ENCODE results near the gene GAK. TPM values are rescaled to one million over a fixed set of nuclear protein-coding genes. Genes with fewer than 3 reads are reported as not detected.

The GAK gene
- total and polyA plus RNA-seq, 2 donors from 2014 or later = 92.0 to 124 TPM

GRCh38 chr4:898123-898522 lies 34.0 kb downstream of the GAK start:
- Histone ChIP-seq H3K9ac (ENCODE audit: low read length in 3 of 3) (no peak overlapping the region), H3K27me3 (ENCODE audit: control insufficient read depth, insufficient read depth, low read length) (no peaks in the 10 kb centered on the region), H3K4me1 (ENCODE audit: control insufficient read depth in 2 of 3, insufficient read depth in 2 of 3, low read depth in 1 of 3, low read length in 3 of 3) (no peaks in the 10 kb centered on the region), H3K36me3 (ENCODE audit: control insufficient read depth in 2 of 3, insufficient read depth in 3 of 3, low read length in 3 of 3) (peaks cover 0 to 10% (median 10%) of the 10 kb centered on the region in 3 donors), H3K9me3 (ENCODE audit: control insufficient read depth in 2 of 3, insufficient read depth in 1 of 3, low read length in 3 of 3) (no peaks in the 10 kb centered on the region), H3K4me3 (ENCODE audit: low read length in 3 of 3) (no peak overlapping the region), H3K27ac (ENCODE audit: low read depth in 2 of 2, low read length in 2 of 2) (no peak overlapping the region)
- intact Hi-C loops (cut with DNase I) = no loop called here
- DNase-seq (peak in 1 of 5 donors; percentile 57), FAIRE-seq (no peak)
- no peak for TF ChIP-seq CTCF (IDR thresholded peaks at IDR 0.05; ENCODE audit: borderline replicate concordance, extremely low read depth, insufficient read depth)

DNA sequence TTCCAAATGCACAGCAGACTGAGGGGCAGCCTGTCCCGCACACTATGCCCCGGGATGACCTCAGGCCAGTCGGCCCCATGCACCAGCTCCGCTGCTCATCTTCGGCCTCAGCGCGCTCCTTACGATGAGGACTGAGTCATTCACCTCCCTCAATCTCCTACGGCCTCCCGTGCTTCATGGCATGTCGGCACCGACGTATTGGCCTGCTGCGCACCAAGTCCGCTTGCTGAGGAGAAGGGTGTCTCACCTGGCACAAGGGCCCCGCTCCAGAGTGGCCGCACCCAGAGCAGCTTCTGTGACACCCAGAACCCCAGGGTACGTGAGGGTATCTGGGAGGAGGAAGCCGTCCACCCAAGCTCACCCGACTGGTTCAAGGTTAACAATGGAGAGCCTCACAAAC lies 35.5 kb downstream of the GAK start:
- intact Hi-C loops (cut with DNase I) = no loop called here
- H3K9me3 ChIP-seq (ENCODE audit: control insufficient read depth in 2 of 3, insufficient read depth in 1 of 3, low read length in 3 of 3) = no peaks in the 10 kb centered on the region
- no peak overlapping the region for H3K27ac ChIP-seq (ENCODE audit: low read depth in 2 of 2, low read length in 2 of 2)
- no peak for TF ChIP-seq CTCF (IDR thresholded peaks at IDR 0.05; ENCODE audit: borderline replicate concordance, extremely low read depth, insufficient read depth)
- no peak overlapping the region for H3K4me3 ChIP-seq (ENCODE audit: low read length in 3 of 3)
- FAIRE-seq (no peak), DNase-seq (peak in 1 of 5 donors; percentile 53)
- H3K4me1 ChIP-seq (ENCODE audit: control insufficient read depth in 2 of 3, insufficient read depth in 2 of 3, low read depth in 1 of 3, low read length in 3 of 3) = no peaks in the 10 kb centered on the region
- peaks cover 0 to 12% (median 10%) of the 10 kb centered on the region in 3 donors for H3K36me3 ChIP-seq (ENCODE audit: control insufficient read depth in 2 of 3, insufficient read depth in 3 of 3, low read length in 3 of 3)
- no peak overlapping the region for H3K9ac ChIP-seq (ENCODE audit: low read length in 3 of 3)
- no peaks in the 10 kb centered on the region for H3K27me3 ChIP-seq (ENCODE audit: control insufficient read depth, insufficient read depth, low read length)

DNA sequence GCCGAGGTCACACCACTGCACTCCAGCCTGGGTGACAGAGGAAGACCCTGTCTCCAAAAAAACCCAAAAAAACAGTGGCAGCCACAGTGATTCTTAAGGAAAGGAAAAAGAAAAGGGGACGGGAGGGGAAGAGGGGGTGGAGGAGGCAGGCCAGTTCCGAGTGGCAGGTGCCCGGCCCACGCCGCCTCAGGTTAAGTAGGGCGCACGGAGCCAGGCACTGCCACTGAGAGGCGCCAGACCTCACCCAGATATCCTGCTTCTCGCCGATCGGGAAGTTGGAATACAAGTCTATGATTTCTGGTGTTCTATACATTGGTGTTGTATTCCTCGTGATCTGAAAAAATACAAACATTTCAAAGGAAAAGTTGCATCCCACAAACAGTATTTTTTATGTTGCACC lies 35.9 kb downstream of the GAK start:
- FAIRE-seq = no peak
- Histone ChIP-seq H3K36me3 (ENCODE audit: control insufficient read depth in 2 of 3, insufficient read depth in 3 of 3, low read length in 3 of 3) (peaks cover 0 to 12% (median 10%) of the 10 kb centered on the region in 3 donors), H3K9ac (ENCODE audit: low read length in 3 of 3) (no peak overlapping the region), H3K9me3 (ENCODE audit: control insufficient read depth in 2 of 3, insufficient read depth in 1 of 3, low read length in 3 of 3) (no peaks in the 10 kb centered on the region), H3K27me3 (ENCODE audit: control insufficient read depth, insufficient read depth, low read length) (no peaks in the 10 kb centered on the region), H3K27ac (ENCODE audit: low read depth in 2 of 2, low read length in 2 of 2) (no peak overlapping the region), H3K4me1 (ENCODE audit: control insufficient read depth in 2 of 3, insufficient read depth in 2 of 3, low read depth in 1 of 3, low read length in 3 of 3) (no peaks in the 10 kb centered on the region), H3K4me3 (ENCODE audit: low read length in 3 of 3) (no peak overlapping the region)
- intact Hi-C loops (cut with DNase I) = no loop called here
- no peak for DNase-seq
- no peak for TF ChIP-seq CTCF (IDR thresholded peaks at IDR 0.05; ENCODE audit: borderline replicate concordance, extremely low read depth, insufficient read depth)

DNA sequence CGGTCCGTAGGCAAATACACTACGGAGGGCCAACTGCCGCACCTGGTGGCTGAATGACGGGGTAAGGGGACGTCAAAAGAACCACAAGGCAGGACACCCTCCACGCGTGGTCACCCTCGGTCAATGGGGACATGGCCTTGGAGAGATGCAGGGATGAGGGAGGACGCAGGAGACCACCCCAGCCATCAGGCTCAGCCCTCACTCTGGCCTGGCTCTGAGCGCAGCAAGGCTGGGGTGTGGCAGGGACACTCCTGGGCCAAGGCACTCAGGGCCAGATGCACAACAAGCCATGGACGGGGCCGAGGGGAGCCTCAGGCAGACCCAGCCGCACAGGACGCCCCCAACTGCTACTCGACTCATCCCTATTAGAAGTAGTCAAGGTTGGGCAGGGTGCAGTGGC lies 36.5 kb downstream of the GAK start:
- peaks cover 0 to 12% (median 10%) of the 10 kb centered on the region in 3 donors for H3K36me3 ChIP-seq (ENCODE audit: control insufficient read depth in 2 of 3, insufficient read depth in 3 of 3, low read length in 3 of 3)
- no peak overlapping the region for H3K4me3 ChIP-seq (ENCODE audit: low read length in 3 of 3)
- intact Hi-C loops (cut with DNase I) = no loop called here
- no peak overlapping the region for H3K27ac ChIP-seq (ENCODE audit: low read depth in 2 of 2, low read length in 2 of 2)
- no peaks in the 10 kb centered on the region for H3K9me3 ChIP-seq (ENCODE audit: control insufficient read depth in 2 of 3, insufficient read depth in 1 of 3, low read length in 3 of 3)
- no peaks in the 10 kb centered on the region for H3K27me3 ChIP-seq (ENCODE audit: control insufficient read depth, insufficient read depth, low read length)
- H3K4me1 ChIP-seq (ENCODE audit: control insufficient read depth in 2 of 3, insufficient read depth in 2 of 3, low read depth in 1 of 3, low read length in 3 of 3) = no peaks in the 10 kb centered on the region
- TF ChIP-seq CTCF (IDR thresholded peaks at IDR 0.05; ENCODE audit: borderline replicate concordance, extremely low read depth, insufficient read depth) = no peak
- H3K9ac ChIP-seq (ENCODE audit: low read length in 3 of 3) = no peak overlapping the region
- FAIRE-seq (no peak), DNase-seq (no peak)
